ENCODE measurements around the gene ACSS2. TPM values are rescaled to one million over a fixed set of nuclear protein-coding genes. Genes with fewer than 3 reads are reported as not detected.

The ACSS2 gene
- total RNA-seq, 1 donor from 2014 or later: 53.2 TPM

DNA sequence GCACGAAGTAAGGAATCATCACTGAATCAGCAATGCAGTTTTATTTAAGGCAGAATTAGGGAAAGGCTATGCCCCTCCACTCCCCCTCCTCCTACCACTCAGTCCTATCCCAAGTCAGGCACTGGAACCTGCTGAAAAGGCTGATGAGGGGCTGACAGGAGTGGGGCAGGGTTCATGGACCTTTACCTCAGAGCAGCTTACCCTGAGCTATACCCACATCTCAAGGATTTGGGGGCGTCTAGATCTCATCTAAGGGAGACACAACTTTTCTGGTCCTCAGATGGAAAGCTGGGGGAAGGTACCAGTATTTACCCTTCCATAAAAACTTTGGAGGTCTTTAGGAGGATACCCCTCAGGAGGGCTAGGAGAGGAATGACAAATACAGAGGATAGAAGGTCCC is 52.0 kb downstream of the ACSS2 start:
- Mint-ChIP-seq H3K4me3 (ENCODE audit: unreplicated experiment) (no peak overlapping the region), H3K36me3 (ENCODE audit: low read depth, unreplicated experiment) (peaks cover 57% of the 10 kb centered on the region), H3K4me1 (ENCODE audit: unreplicated experiment) (no peaks in the 10 kb centered on the region), H3K27ac (ENCODE audit: unreplicated experiment) (no peak overlapping the region), H3K27me3 (ENCODE audit: unreplicated experiment) (peaks cover 5% of the 10 kb centered on the region), H3K9me3 (ENCODE audit: unreplicated experiment) (no peaks in the 10 kb centered on the region)
- no peak for DNase-seq (ENCODE audit: low spot score)
- TF ChIP-seq, protein P1, sequence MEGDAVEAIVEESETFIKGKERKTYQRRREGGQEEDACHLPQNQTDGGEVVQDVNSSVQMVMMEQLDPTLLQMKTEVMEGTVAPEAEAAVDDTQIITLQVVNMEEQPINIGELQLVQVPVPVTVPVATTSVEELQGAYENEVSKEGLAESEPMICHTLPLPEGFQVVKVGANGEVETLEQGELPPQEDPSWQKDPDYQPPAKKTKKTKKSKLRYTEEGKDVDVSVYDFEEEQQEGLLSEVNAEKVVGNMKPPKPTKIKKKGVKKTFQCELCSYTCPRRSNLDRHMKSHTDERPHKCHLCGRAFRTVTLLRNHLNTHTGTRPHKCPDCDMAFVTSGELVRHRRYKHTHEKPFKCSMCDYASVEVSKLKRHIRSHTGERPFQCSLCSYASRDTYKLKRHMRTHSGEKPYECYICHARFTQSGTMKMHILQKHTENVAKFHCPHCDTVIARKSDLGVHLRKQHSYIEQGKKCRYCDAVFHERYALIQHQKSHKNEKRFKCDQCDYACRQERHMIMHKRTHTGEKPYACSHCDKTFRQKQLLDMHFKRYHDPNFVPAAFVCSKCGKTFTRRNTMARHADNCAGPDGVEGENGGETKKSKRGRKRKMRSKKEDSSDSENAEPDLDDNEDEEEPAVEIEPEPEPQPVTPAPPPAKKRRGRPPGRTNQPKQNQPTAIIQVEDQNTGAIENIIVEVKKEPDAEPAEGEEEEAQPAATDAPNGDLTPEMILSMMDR (IDR thresholded peaks at IDR 0.05; ENCODE audit: unreplicated experiment): no peak

DNA sequence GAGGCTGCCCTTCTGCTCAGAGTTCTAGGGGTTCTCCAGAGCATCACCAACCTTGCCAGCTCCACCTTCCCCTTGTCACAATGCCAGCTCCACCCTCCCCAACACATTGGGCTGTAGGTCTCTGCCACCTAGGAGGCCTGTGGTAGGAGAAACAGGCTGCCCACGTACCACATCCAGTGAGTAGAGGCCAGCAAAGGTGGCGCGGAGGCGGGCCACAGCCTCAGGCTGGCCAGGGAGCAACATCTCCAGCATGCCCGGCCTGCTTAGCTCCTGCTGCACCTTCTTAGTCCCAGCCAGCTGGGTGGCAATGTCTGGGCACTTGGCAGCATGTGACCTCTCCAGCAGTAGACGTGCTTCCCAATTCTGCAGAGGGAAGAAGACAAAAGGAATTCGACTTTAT is 55.4 kb downstream of the ACSS2 start:
- Mint-ChIP-seq H3K27ac (ENCODE audit: unreplicated experiment) (no peak overlapping the region), H3K36me3 (ENCODE audit: low read depth, unreplicated experiment) (peaks cover 52% of the 10 kb centered on the region), H3K9me3 (ENCODE audit: unreplicated experiment) (no peaks in the 10 kb centered on the region), H3K4me1 (ENCODE audit: unreplicated experiment) (no peaks in the 10 kb centered on the region), H3K4me3 (ENCODE audit: unreplicated experiment) (peak overlapping the region; percentile 17), H3K27me3 (ENCODE audit: unreplicated experiment) (peaks cover 5% of the 10 kb centered on the region)
- no peak for DNase-seq (ENCODE audit: low spot score)
- TF ChIP-seq, protein P1 (IDR thresholded peaks at IDR 0.05; ENCODE audit: unreplicated experiment): no peak

DNA sequence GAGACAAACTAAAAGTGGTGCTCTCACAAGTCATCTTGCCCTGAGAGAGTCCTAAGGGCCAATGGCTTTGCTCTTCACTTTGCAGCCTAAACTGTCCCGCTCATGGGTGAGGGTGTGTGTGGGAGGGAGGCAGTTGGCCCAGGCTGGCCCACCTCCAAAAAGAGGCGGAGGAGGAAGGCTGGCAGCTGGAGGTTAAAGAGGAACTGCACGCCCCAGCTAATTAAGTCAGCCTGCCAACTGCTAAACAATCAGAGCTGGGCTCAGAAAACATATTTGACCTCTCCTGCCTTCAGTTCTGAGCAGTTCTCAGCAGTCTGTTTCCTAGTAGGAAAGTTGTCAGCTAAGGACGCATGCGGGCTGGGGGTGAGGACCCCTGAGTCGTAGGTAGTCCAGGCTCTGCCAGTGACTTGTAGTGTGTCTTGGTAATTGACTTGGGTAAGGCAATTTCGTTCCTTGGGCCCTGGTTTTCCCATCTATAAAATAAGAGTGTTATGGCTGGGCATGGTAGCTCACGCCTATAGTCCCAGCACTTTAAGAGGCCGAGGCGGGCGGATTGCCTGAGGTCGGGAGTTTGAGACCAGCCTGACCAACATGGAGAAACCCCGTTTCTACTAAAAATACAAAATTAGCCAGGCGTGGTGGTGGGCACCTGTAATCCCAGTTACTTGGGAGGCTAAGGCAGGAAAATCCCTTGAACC is 62.2 kb downstream of the ACSS2 start:
- DNase-seq (ENCODE audit: low spot score): no peak
- no peak overlapping the region for H3K27ac Mint-ChIP-seq (ENCODE audit: unreplicated experiment)
- TF ChIP-seq, protein P1 (IDR thresholded peaks at IDR 0.05; ENCODE audit: unreplicated experiment): no peak
- no peaks in the 10 kb centered on the region for H3K27me3 Mint-ChIP-seq (ENCODE audit: unreplicated experiment)
- no peak overlapping the region for H3K4me3 Mint-ChIP-seq (ENCODE audit: unreplicated experiment)
- no peaks in the 10 kb centered on the region for H3K9me3 Mint-ChIP-seq (ENCODE audit: unreplicated experiment)
- no peaks in the 10 kb centered on the region for H3K4me1 Mint-ChIP-seq (ENCODE audit: unreplicated experiment)
- H3K36me3 Mint-ChIP-seq (ENCODE audit: low read depth, unreplicated experiment): peaks cover 21% of the 10 kb centered on the region

DNA sequence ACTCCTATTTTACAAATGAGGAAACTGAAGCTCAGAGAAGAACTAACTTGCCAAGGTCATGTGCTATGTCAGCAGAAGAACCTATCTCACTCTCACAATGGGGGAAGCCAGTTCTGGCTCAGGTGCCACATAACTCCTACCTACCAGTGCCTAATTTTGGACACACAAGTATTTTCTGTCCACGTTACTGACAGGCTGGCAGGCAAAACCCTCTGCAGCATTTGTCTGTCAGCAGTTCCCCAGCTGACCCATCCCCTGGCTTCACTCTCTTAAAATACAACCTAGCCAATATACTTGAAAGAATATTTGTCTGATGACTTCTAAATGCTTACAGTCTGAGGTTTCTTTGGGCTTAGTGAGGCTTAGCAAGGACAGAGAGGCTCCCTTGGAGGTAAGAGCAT is 63.7 kb downstream of the ACSS2 start:
- TF ChIP-seq, protein P1 (IDR thresholded peaks at IDR 0.05; ENCODE audit: unreplicated experiment): no peak
- Mint-ChIP-seq H3K27ac (ENCODE audit: unreplicated experiment) (no peak overlapping the region), H3K4me1 (ENCODE audit: unreplicated experiment) (no peaks in the 10 kb centered on the region), H3K36me3 (ENCODE audit: low read depth, unreplicated experiment) (peaks cover 14% of the 10 kb centered on the region), H3K27me3 (ENCODE audit: unreplicated experiment) (no peaks in the 10 kb centered on the region), H3K9me3 (ENCODE audit: unreplicated experiment) (no peaks in the 10 kb centered on the region), H3K4me3 (ENCODE audit: unreplicated experiment) (no peak overlapping the region)
- no peak for DNase-seq (ENCODE audit: low spot score)

DNA sequence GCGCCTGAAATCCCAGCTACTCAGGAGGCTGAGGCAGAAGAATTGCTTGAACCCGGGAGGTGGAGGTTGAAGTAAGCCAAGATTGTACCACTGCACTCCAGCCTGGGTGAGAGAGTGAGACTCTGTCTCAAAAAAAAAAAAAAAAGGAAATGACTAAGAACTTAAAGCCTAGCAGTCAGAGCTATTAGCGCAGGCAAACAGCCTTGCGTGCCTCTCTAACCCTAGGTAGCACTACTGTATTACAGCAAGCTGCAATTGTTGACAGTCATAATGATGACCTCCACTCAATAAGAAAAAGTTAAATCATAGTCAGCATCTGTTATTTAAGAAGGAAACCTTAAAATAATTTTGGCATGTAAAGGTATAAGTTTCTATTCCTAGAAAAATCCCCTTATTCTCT is 64.8 kb downstream of the ACSS2 start:
- no peak overlapping the region for H3K27ac Mint-ChIP-seq (ENCODE audit: unreplicated experiment)
- H3K9me3 Mint-ChIP-seq (ENCODE audit: unreplicated experiment): no peaks in the 10 kb centered on the region
- H3K4me1 Mint-ChIP-seq (ENCODE audit: unreplicated experiment): no peaks in the 10 kb centered on the region
- H3K4me3 Mint-ChIP-seq (ENCODE audit: unreplicated experiment): no peak overlapping the region
- peaks cover 17% of the 10 kb centered on the region for H3K36me3 Mint-ChIP-seq (ENCODE audit: low read depth, unreplicated experiment)
- TF ChIP-seq, protein P1 (IDR thresholded peaks at IDR 0.05; ENCODE audit: unreplicated experiment): no peak
- no peak for DNase-seq (ENCODE audit: low spot score)
- H3K27me3 Mint-ChIP-seq (ENCODE audit: unreplicated experiment): peaks cover 4% of the 10 kb centered on the region
